ENCODE measurements around the gene PRR5.
"Not testable (repeated sequence)": the region's sequence is repeated elsewhere in the genome, so short reads cannot be mapped to it uniquely, and the experiment has no call there.

PRR5 gene

DNA sequence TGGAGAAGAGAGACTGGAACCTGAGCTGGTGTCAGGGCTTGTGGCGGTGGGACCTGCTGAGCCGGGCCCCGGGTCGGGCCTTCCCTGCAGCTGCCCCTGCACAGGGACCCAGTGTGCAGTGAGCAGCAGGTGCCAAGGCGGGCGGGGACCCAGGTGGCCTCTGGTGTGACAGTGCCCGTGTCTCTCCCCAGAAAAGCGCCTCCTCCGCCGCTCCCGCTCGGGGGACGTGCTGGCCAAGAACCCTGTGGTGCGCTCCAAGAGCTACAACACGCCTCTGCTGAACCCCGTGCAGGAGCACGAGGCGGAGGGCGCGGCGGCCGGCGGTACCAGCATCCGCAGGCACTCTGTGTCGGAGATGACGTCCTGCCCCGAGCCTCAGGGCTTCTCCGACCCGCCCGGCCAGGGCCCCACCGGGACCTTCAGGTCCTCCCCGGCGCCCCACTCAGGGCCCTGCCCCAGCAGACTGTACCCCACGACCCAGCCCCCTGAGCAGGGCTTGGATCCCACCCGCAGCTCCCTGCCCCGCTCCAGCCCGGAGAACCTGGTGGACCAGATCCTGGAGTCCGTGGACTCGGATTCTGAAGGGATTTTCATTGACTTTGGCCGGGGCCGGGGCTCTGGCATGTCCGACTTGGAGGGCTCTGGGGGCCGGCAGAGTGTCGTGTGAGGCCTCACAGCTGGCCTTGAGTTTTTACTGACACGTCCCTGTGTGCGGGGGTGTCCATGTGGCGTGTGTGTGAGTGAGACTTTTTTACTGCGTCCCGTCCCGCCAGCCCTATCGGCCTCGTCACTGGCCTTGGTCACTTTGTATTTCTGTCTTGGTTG, 34.8 kb downstream of the PRR5 start:
- DNase-seq = no peak

DNA sequence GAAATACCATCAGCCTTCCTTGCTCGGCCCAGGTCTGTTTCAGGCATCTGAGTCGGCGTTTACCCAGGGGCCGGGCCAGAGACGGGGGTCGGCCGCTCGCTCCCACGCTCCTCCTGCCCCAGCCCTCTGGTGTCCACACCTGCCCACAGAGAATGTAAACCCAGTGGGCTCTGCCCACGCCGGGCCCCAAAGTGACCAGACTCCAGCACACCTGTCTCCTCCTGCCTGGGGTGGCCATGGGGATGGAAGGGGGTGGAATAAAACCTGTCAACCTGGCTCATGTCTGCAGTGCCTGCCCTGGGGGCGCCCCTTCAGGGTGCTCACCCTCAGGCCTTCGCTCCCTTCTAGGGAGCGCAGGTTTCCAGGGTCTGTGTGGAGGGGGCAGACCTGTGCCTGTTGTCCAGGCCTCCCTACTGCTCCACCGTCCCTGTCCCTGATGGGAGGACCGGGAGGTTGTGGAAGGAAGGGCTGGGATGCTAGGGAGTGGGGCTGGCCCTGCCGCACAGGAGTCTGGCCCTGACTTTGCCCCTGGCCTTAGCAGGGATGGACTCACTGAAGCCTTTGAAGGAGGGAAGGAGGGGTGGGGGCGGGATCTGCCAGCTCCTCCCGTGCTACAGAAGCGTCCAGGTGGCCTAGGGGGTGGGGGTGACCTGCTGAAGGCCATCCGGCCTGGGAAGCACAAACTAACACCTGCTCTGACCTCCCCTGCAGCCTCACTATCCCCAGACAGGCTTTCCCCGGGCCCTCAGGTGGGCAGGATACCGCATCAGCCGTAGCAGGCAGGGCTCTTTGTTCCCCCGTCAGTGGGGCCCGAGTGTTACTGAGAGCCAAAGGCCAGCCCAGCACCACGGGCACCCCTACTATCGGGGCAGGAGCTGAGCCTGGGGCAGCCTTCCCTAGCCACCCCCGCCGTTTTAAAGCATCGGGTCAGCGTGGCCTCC, 35.7 kb downstream of the PRR5 start:
- no peak for DNase-seq

DNA sequence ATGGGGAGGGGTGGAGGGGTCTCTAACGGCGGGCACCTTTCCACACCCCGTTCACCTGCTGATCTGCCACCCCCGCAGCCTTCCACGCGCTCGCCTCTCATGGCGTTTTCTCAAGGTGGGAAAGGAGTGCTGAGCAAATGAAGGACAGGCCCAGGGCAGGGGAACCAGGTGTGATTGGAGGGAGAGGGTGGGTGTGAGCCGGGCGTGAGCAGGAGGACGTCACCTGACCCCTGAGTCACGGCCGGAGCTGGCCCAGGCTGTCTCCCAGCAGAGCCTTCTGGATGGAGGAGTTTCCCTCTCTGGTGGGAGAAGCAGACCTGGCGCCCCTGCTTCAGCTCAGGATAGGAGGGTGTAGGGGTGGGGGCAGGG, 36.3 kb downstream of the PRR5 start:
- no peak for DNase-seq

DNA sequence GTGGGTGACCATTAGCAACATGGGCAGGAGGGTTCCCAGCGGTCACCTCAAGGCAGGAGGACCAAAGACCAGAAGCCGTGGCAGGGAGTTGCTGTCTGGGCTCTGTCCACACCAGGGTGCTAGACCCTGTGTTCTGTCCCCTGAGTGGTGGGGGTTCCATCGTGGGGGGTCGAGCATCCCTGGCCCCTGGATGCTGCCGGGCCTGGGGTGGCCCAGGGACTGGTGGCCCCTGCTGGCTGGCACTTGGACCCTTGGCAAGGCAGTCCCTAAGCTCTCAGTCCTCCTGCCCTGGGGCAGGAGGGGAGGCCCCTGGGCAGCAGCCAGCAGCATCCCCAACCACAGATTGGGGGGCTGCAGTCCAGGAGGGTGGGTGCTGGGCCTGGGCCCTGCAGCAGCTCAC, 37.0 kb downstream of the PRR5 start:
- DNase-seq = no peak

DNA sequence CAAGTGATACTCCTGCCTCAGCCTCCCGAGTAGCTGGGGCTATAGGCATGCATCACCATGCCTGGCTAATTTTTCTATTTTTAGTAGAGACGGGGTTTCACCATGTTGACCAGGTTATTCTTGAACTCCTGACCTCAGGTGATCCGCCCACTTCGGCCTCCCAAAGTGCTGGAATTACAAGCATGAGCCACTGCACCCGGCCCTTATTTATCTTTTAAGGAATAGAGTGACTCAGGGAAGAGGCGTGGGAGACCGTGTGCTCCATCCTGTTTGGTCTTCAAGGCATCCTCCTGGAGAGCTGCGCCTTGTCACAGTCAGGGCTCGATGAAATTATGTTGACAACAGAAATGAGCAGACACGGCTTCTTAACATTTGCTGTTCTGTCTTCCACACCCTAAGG, 37.7 kb downstream of the PRR5 start:
- not testable (repeated sequence) for DNase-seq

DNA sequence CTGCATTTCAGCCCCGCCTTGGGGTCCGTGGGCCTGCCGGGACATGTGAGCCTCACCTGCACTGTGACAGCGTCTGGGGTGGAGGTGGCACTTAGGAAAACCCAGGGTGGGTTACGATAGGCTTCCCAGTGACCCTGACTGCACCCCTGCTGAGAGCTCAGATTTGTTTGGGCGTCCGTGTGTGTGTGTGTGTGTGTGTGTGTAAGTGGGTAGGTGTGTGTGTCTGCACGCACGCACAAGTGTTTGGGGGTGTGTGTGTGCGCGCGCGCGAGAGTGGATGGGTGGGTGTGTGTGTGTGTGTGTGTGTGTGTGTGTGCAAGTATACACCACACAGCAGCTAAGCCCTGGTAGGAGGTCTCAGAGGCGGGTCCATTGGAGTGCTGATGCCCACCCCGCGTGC, 38.3 kb downstream of the PRR5 start:
- no peak for DNase-seq

DNA sequence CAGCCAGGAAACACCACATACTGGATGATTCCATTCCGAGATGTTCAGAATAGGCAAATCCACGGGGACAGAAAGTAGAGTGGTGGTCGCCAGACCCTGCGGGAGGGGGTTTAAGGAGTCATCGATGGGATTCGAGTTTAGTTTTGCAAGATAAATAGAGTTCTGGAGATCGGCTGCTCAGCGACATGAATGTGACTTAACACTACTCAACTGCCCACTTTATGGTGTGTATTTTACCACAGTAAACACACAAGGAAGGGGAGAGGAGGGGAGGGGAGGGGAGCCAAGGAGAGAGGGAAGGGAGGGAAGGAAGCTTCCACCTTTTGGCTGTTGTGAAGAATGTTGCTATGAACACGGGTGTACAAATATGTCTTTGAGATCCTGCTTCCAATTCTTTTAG, 39.9 kb downstream of the PRR5 start:
- no peak for DNase-seq

DNA sequence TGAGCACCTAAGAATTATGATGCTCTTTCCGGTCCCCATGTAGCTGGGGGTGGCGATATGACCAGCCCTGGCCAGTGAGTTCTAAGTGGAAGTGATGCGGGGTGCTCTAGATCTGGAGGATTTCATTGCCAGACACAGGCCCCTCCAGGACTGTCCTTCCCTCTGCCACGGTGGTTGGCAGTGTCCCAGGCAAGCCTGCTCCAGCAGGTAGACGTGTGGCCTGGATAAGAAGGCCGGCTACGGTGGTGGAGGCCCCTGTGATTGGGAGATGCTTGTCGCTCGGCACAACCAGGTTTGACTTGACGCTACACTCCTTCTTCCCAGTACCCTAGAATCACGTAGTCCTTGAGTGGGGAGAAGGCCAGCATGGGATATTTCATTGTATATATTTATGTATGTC, 41.2 kb downstream of the PRR5 start:
- DNase-seq = no peak

DNA sequence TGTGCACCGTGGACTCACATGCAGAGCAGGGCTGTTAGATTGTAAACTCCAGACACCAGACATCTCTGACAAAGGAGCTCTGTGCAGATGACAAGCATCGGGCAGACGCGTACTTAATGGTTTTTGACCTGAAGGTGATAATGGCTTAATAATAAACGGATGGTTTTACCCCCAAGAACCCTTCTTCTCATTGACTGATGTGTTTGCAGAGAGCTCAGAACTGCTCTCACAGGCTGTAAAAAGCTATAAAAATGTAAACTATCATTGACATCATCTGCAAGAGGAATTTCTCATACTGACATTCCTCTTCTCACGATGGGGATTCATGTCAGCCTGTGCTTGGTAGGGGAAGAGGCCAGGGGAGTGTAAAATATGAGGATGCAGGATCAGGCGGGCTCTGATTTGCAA, 41.8 kb downstream of the PRR5 start:
- no peak for DNase-seq

DNA sequence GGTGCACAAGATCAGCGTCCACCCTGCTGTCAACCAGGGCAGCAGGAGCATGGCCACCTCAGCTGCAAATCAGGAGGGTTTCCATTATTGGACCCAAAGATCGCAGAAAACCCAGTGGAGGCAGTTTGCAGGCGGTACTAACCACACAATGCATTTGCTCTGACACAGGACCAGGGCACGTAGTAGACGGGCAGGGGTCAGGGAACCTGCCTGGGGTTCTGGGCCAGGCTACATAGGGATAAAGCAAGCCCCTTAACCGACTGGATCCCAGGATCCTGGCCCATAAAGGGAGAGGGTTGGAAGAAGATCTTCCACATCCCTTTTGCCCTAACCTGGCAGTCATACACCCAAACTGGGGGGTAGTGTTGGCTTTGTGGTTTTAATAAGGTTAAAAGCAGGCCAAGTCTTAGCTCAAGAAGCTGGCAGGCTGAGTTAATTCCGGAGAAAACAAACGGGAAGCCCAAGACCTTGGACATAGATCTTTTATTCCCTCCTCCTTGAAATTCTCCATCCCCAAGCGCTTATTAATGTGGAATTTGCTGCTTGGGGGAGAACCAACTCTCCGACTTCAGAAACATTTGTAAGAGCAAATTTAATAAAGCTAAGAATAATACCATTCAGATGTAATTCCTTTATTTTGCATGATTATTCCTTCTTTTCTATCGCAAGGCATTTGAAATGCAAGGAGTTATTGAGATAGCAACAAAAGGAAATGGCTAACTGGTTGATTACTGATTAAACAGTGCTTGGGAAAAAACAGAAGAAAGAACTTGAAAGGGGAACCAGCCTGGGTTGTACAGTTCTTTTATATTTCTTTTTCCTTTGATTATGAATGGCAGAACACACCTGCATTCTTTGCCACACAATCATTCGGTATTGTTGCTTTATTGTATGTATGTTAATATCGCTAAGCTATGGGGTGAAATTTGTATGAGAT, 44.1 kb downstream of the PRR5 start:
- no peak for DNase-seq

DNA sequence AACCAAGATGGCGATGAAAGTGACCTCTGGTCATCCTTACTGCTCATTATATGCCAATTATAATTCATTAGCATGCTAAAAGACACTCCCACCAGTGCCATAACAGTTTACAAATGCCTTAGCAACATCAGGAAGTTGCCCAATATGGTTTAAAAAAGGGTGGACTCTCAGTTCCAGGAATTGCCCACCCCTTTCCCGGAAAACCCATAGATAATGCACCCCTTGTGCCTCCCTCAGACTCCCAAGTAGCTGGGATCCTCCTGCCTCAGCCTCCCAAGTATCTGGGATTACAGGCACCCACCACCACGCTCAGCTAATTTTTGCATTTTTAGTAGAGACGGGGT, 45.8 kb downstream of the PRR5 start:
- DNase-seq = not testable (repeated sequence)

DNA sequence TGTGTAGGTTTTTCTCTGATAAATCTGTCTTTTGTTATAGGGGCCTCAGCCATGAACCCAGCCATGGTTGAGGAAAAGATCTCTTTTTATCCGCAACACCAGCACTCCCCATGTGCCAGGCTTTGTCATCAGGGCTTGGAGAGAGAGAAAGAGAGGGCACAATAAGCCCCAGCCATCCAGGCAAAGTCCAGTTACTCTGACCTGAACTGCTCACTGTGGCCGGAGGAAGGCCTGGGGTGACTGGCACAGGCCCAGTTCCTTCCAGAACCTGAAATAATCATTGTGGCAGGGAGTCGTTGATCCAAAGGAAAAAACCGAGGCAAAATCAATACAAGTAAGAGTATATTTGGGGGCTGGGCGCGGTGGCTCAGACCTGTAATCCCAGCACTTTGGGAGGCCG, 46.5 kb downstream of the PRR5 start:
- no peak for DNase-seq

DNA sequence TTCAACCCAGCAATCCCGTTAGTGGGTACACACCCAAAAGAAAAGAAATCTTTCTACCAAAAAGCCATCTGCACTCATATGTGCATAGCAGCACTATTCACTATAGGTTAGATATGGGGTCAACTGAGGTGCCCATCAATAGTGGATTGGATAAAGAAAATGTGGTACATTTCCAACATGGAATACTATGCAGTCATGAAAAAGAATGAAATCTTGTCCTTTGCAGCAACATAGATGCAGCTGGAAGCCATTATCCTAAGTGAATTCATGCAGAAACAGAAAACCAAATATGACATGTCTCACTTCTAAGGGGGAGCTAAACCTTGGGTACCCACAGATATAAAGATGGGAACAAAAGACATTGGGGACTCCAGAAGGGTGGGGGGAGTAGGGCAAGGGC, 48.5 kb downstream of the PRR5 start:
- no peak for DNase-seq

DNA sequence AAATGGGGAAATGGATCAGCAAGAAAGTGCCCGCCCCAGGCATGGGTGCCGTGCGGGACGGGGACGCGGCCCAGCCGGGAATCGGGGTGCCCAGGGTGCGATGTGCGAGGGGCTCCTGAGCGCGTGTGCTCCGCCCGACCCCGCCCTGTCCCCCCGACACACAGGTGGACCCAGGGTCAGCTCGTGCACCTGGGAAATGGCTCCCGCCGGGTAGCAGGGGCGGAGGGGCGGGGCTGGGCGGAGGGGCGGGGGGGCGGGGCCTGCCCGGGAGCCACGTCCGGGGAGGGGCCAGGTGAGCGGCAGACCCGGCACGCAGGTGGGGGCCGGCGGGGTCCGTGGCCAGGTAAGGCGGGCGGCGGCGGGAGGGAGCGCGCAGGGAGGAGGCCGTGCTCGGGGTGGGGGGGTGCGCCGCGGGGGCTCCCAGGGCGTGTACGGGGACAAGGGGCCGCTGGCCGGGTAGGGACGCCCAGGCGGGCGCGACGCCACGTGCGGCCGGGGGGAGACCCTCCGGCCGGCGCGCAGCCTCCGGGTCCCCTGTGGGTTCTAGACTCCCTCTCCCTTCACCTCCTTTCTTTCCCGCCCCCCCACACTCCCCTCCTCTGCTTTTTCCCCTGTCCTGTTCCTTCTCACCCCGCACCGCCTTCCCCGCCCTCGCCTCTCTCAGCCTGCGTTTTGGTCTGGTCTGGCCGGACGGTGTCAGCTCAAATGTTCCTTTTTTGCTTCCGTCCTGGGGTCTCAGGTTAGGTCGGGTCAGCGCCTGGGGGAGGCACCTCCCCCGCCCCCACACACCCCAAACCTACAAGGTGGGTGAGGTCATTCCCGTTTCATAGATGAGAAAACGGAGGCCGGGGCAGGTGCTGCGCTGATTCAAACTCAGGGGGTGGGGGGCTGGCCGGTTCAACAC, 50.5 kb downstream of the PRR5 start, which contains the start of gene ARHGAP8:
Gene ARHGAP8 (plus strand): TSS at position 291 of the 904 bp plus-strand sequence. CDS start 33,953 bp downstream, outside the sequence.
- DNase-seq = no peak

DNA sequence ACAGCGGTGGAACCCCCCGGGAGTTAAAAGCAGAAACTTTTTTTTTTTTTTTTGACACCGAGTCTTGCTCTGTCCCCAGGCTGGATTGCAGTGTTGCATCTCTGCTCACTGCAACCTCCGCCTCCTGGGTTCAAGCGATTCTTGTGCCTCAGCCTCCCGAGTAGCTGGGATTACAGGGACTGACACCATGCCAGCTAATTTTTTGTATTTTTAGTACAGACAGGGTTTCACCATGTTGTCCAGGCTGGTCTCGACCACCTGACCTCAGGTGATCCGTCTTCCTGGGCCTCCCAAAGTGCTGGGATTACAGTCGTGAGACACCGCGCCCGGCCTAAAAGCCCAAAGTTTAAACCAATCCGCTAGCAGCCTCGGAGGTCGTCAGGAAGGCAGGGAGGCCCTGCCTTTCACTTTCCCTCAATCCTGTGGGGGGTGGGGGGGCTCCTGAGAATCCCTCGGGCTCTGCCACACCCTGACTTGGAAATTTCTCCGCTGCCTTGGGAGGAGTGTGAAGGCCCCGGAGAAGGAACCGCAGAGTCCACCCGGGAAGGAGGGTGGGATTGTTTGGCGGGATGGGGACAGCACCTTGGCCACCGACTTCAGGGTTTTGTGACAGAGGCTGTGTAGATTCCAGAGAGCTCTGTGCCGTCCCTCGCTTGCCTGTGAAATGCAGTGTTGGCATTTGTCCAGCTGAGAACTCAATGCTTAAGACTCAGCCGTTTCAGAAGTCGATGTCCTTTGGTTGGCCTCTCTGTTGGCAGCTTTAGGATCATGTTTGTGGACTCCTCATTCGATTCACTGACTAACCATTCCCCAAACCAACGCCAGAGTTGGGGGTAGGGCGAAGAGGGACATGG, 51.4 kb downstream of the PRR5 start:
- DNase-seq = peak; percentile 79

DNA sequence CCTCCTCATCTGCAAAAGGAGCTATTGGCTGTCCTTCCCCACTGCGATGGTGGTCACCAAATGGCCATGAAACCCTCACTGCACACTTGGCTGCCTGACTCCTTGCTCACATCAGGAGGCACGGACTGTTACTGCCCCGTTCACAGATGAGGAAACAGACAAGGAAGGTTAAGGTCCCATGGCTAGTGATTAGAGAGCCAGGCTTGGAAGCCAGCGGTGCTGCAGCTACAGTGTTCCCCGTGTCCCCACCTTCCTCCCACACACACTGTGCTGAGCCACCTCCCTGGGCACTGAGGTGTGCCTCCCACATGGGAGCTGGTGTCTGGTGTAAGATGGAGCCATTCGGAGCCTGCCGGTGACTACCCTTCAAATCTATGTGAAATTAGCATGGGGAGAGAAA, 53.0 kb downstream of the PRR5 start:
- DNase-seq = no peak

DNA sequence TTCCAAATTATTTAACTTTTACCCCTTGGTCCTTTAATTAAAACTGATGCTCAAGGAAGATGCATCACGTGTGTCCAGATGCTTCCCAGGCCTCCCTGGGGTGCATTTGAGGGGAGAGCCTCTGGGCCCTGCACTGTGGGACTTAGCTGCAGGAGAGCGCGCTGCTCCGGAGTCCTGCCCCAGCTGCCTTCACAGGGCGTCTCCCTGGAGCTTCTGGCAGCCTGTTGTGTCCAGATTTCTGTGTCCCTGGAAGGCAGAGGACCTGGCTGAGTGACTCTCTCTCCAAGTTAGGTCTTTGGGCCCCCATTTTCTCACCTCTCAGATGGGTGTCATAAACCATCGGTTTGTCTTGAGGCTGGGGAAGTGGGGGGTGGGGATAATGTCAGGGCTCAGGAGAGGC, 53.4 kb downstream of the PRR5 start:
- DNase-seq = no peak

DNA sequence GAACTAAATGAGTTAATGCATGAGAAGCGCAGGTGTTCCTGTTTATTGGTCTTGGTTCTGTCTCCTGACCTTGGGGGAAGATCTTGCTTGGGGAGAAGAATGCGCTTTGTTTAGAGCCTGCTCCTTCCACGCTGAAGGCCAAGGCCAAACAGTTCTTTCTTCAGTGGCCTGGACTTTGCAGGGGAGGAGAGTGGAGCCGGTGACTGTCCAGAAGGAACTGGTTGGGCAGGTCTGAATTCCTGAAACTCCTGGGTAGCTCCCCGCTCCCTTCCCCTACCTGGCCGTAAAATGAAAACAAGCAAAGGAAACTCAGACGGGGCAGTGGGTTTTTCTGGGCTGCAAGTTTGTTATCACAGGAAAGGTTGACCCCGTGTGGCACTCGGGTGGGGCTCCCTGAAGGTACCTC, 54.0 kb downstream of the PRR5 start:
- no peak for DNase-seq

DNA sequence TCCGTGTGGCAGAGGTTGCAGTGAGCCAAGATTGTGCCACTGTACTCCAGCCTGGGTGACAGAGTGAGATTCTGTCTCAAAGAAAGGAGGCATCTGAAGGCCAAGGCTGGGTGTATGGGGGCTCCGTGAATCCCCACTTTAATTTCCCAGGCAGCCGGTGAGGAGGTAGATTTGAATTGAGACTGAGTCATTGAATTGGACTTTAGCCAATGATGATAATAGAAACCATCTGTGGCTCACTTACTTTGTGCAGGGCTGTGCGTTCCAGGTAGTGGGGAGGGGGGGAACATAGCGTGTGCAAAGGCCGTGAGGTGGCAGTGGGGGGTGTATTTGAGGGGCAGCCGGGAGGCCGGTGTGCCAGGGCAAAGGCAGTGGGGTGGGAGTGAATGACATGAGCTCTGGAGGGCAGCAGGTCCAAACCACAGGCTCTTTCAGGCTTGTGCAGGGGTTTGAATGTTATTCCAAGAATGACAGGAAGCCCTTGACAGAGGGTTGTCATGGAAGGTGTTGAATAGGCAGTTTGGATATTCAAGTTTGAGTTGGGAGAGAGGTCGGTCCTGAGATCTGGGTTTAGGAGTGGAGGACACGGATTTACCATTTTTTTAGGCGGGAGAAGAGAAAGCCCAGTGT, 56.5 kb downstream of the PRR5 start:
- DNase-seq = no peak

DNA sequence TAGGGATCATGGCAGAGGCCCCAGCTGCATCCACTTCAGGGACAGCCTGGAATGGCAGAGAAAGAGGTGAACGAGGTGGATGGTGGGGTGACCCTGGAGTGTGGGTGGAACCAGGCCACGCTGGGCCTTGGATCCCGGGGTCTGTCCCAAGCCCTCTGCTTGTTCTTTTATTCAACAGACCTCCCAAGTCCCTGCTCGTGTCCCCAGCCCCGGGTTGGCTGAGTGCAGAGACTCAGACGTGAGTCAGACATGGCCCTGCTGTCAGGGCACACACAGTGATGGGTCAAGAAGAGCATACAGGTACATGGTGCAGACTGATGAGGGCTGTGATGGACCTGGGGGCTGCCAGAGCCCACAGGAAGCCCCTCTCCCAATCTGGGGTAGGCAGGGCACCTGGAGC, 57.0 kb downstream of the PRR5 start:
- no peak for DNase-seq
